H1 (cell line): Measurements from ENCODE around the gene ZC3HAV1. TPM values are rescaled to one million over a fixed set of nuclear protein-coding genes. Genes with fewer than 3 reads are reported as not detected.

Source experiments
- CTCF ChIA-PET: fragments of 300-600 bp; sonication (Branson Sonifier 250); formaldehyde crosslinking; loops from one replicate; lab custom pipeline; 2021; ENCODE audit not compliant: partially characterized antibody; lab: Charles Lee
- POLR2A ChIA-PET: fragments of 300-600 bp; sonication (Branson Sonifier 250); formaldehyde crosslinking; loops from one replicate; lab custom pipeline; 2021; ENCODE audit warnings: inconsistent platforms; ENCODE audit not compliant: partially characterized antibody; lab: Charles Lee
- DNase-seq, 2 experiments: peaks; one replicate each; pipeline versions ENCODE4 v3.0.0 to v3.0.0-alpha.2; 2010 to 2022; ENCODE audit warnings: low spot score in 2 of 2, low read depth in 1 of 2, mixed read lengths in 1 of 2
- FAIRE-seq: peaks from 2 replicates; lab custom pipeline; 2011; peaks lifted over from hg19 to GRCh38; lab: Jason Lieb, UNC
- H2AFZ ChIP-seq: 2 replicates; pipeline ENCODE4 v1.8.1; 2012; ENCODE audit warnings: low read length, inconsistent platforms
- H2AK5ac ChIP-seq: 2 replicates; pipeline ENCODE4 v1.6.1; 2013; ENCODE audit warnings: low read depth, low read length
- H2BK120ac ChIP-seq: replicated peaks from 2 replicates; pipeline ENCODE3; 2013; ENCODE audit warnings: low read depth, low read length, inconsistent platforms
- H2BK12ac ChIP-seq: 2 replicates; pipeline ENCODE4 v1.6.1; 2013; ENCODE audit warnings: low read depth, low read length
- H2BK15ac ChIP-seq: 2 replicates; pipeline ENCODE4 v1.6.1; 2013; ENCODE audit warnings: low read length
- H2BK20ac ChIP-seq: 2 replicates; pipeline ENCODE4 v1.6.1; 2013; ENCODE audit warnings: low read length
- H2BK5ac ChIP-seq: 2 replicates; pipeline ENCODE4 v1.6.1; 2013; ENCODE audit warnings: low read depth, low read length
- H3K14ac ChIP-seq: 2 replicates; pipeline ENCODE4 v1.6.1; 2013; ENCODE audit warnings: inconsistent platforms; ENCODE audit not compliant: insufficient read length
- H3K18ac ChIP-seq: 2 replicates; pipeline ENCODE4 v1.6.1; 2013; ENCODE audit warnings: low read length; ENCODE audit errors: extremely low read depth
- H3K23ac ChIP-seq: 2 replicates; pipeline ENCODE4 v1.6.1; 2013; ENCODE audit warnings: inconsistent platforms; ENCODE audit not compliant: insufficient read length
- H3K23me2 ChIP-seq: 2 replicates; pipeline ENCODE4 v1.6.1; 2013; ENCODE audit warnings: low read depth, low read length
- H3K27ac ChIP-seq: 2 replicates; pipeline ENCODE4 v1.6.1; 2011; ENCODE audit warnings: low read depth, low read length, inconsistent platforms
- H3K27me3 ChIP-seq, 4 experiments: replicated peaks in 1 of 4; 1 replicate in 1 of 4; 2 replicates in 3 of 4; pipeline versions ENCODE4 v1.6.1 to v1.8.1; 2011 to 2013; ENCODE audit warnings: low read length in 3 of 4, mild to moderate bottlenecking in 3 of 4, inconsistent platforms in 2 of 4, mixed read lengths in 2 of 4, moderate library complexity in 1 of 4; ENCODE audit not compliant: control insufficient read depth in 3 of 4, insufficient read depth in 3 of 4; ENCODE audit errors: extremely low read depth in 1 of 4
- H3K36me3 ChIP-seq, 4 experiments: 2 replicates each; pipeline versions ENCODE4 v1.6.1 to v1.8.1; 2011 to 2013; ENCODE audit warnings: mild to moderate bottlenecking in 4 of 4, low read length in 3 of 4, moderate library complexity in 2 of 4, control low read depth in 1 of 4, inconsistent platforms in 1 of 4; ENCODE audit not compliant: insufficient read depth in 4 of 4, control insufficient read depth in 2 of 4
- H3K4ac ChIP-seq: replicated peaks from 2 replicates; pipeline ENCODE3; 2013; ENCODE audit warnings: low read length, low read depth, mixed read lengths, inconsistent platforms; ENCODE audit not compliant: insufficient read length
- H3K4me1 ChIP-seq, 4 experiments: replicated peaks in 1 of 4; 1 replicate in 1 of 4; 2 replicates in 3 of 4; pipeline versions ENCODE4 v1.6.1 to v1.8.1; 2011 to 2013; ENCODE audit warnings: low read length in 3 of 4, inconsistent platforms in 2 of 4, mixed read lengths in 1 of 4; ENCODE audit not compliant: insufficient read depth in 4 of 4, control insufficient read depth in 3 of 4
- H3K4me2 ChIP-seq, 2 experiments: 2 replicates each; pipeline versions ENCODE4 v1.6.1 to v1.8.1; 2011 to 2013; ENCODE audit warnings: low read depth in 2 of 2, low read length in 2 of 2, control low read depth in 1 of 2, inconsistent platforms in 1 of 2, mild to moderate bottlenecking in 1 of 2; ENCODE audit not compliant: insufficient read depth in 1 of 2
- H3K4me3 ChIP-seq, 4 experiments: fragments of 200-600, 300-600 bp in 1 of 4; sonication (generic), shearing (Covaris generic), sonication (Bioruptor Twin) in 1 of 4; 2 replicates each; pipeline versions ENCODE4 v1.5.1 to v1.8.1; 2011 to 2016; ENCODE audit warnings: low read length in 4 of 4, low read depth in 3 of 4, control low read depth in 2 of 4, inconsistent platforms in 2 of 4, mild to moderate bottlenecking in 2 of 4, mixed read lengths in 1 of 4, moderate library complexity in 1 of 4; ENCODE audit not compliant: insufficient read depth in 2 of 4; ENCODE audit errors: extremely low read depth in 1 of 4
- H3K56ac ChIP-seq: replicated peaks from 2 replicates; pipeline ENCODE3; 2013; ENCODE audit warnings: low read depth, mild to moderate bottlenecking, mixed read lengths, low read length, inconsistent platforms; ENCODE audit not compliant: insufficient read length
- H3K79me1 ChIP-seq: 2 replicates; pipeline ENCODE4 v1.6.1; 2013; ENCODE audit warnings: low read depth, low read length, control low read depth
- H3K79me2 ChIP-seq, 2 experiments: 2 replicates each; pipeline versions ENCODE4 v1.6.1 to v1.8.1; 2012 to 2013; ENCODE audit warnings: low read length in 2 of 2, mild to moderate bottlenecking in 2 of 2, inconsistent platforms in 1 of 2; ENCODE audit not compliant: insufficient read depth in 2 of 2, control insufficient read depth in 1 of 2
- H3K9ac ChIP-seq, 4 experiments: replicated peaks in 1 of 4; 1 replicate in 1 of 4; 2 replicates in 3 of 4; pipeline versions ENCODE4 v1.6.1 to v1.8.1; 2011 to 2013; ENCODE audit warnings: low read depth in 3 of 4, low read length in 3 of 4, control low read depth in 2 of 4, mild to moderate bottlenecking in 2 of 4, moderate library complexity in 2 of 4, inconsistent platforms in 1 of 4; ENCODE audit errors: extremely low read depth in 1 of 4
- H3K9me3 ChIP-seq, 2 experiments: 2 replicates each; pipeline versions ENCODE4 v1.6.1 to v1.8.1; 2012 to 2013; ENCODE audit warnings: mild to moderate bottlenecking in 2 of 2, moderate library complexity in 2 of 2, control low read depth in 1 of 2, inconsistent platforms in 1 of 2, low read depth in 1 of 2, low read length in 1 of 2, mixed read lengths in 1 of 2; ENCODE audit not compliant: insufficient read depth in 2 of 2
- H4K20me1 ChIP-seq, 2 experiments: replicated peaks in 1 of 2; 2 replicates each; pipeline versions ENCODE3 to v1.8.1; 2011 to 2013; ENCODE audit warnings: inconsistent platforms in 2 of 2, low read length in 2 of 2, mild to moderate bottlenecking in 1 of 2; ENCODE audit not compliant: insufficient read depth in 2 of 2, control insufficient read depth in 1 of 2
- H4K5ac ChIP-seq: 2 replicates; pipeline ENCODE4 v1.6.1; 2013; ENCODE audit warnings: low read length, low read depth, mixed read lengths, inconsistent platforms; ENCODE audit not compliant: insufficient read length
- H4K8ac ChIP-seq: 2 replicates; pipeline ENCODE4 v1.8.0; 2013; ENCODE audit warnings: mild to moderate bottlenecking, moderate library complexity, low read length, inconsistent platforms; ENCODE audit not compliant: insufficient read depth; ENCODE audit errors: extremely low read depth
- H4K91ac ChIP-seq: replicated peaks from 2 replicates; pipeline ENCODE3; 2013; ENCODE audit warnings: low read length, mixed read lengths, inconsistent platforms; ENCODE audit not compliant: insufficient read length
- CTCF ChIP-seq, 3 experiments: IDR thresholded peaks; 1 replicate in 2 of 3; 2 replicates in 1 of 3; pipeline versions ENCODE4 v1.5.1 to v1.6.1; 2011; ENCODE audit warnings: low read length in 3 of 3, mild to moderate bottlenecking in 3 of 3, inconsistent platforms in 2 of 3, low read depth in 1 of 3, moderate library complexity in 1 of 3; ENCODE audit not compliant: insufficient read depth in 1 of 3; ENCODE audit errors: control extremely low read depth in 1 of 3
- GTF2F1 ChIP-seq: IDR thresholded peaks from 2 replicates; pipeline ENCODE4 v1.6.1; 2012; ENCODE audit warnings: low read depth, low read length, improper control_type of control experiment, borderline replicate concordance
- KDM1A ChIP-seq: fragments of 200-600, 300-600 bp; sonication (generic); IDR thresholded peaks from 2 replicates; pipeline ENCODE4 v1.7.1; 2016; ENCODE audit warnings: mild to moderate bottlenecking, low read length, borderline replicate concordance
- NRF1 ChIP-seq: IDR thresholded peaks from 2 replicates; pipeline ENCODE4 v1.6.1; 2011; ENCODE audit warnings: mild to moderate bottlenecking, low read depth, low read length, improper control_type of control experiment
- POLR2A ChIP-seq, 2 experiments: IDR thresholded peaks; 1 replicate in 1 of 2; 2 replicates in 1 of 2; pipeline ENCODE4 v1.6.1; 2011; ENCODE audit warnings: low read depth in 2 of 2, low read length in 2 of 2, mild to moderate bottlenecking in 2 of 2; ENCODE audit errors: control extremely low read depth in 1 of 2
- POLR2AphosphoS5 ChIP-seq: IDR thresholded peaks from 2 replicates; pipeline ENCODE4 v1.6.1; 2011; ENCODE audit warnings: low read depth, low read length
- POU5F1 ChIP-seq: IDR thresholded peaks from 2 replicates; pipeline ENCODE4 v1.6.1; 2011; ENCODE audit warnings: low read depth, mild to moderate bottlenecking, low read length, moderate library complexity
- RAD21 ChIP-seq, 2 experiments: IDR thresholded peaks in 1 of 2; conservative IDR thresholded peaks in 1 of 2; 2 replicates each; pipeline ENCODE4 v1.6.1; 2011; ENCODE audit warnings: low read depth in 2 of 2, low read length in 2 of 2, improper control_type of control experiment in 1 of 2, inconsistent platforms in 1 of 2, mild to moderate bottlenecking in 1 of 2, moderate library complexity in 1 of 2
- ZNF274 ChIP-seq: IDR thresholded peaks from 2 replicates; pipeline ENCODE4 v1.7.0; 2012; ENCODE audit warnings: low read length, borderline replicate concordance; ENCODE audit errors: extremely low read depth
- WGBS, 2 experiments: shearing (Covaris generic) in 1 of 2; methylation state at CpG; one replicate each; pipeline versions ENCODE4 v1.1.6 to v1.1.7; 2013 to 2015; ENCODE audit warnings: low lambda C conversion rate in 2 of 2, mixed read lengths in 2 of 2, inconsistent platforms in 1 of 2, low coverage in 1 of 2, missing lambda C conversion rate in 1 of 2; ENCODE audit not compliant: insufficient replicate concordance in 2 of 2, insufficient coverage in 1 of 2, insufficient read length in 1 of 2; ENCODE audit errors: extremely low coverage in 1 of 2, missing lambda C conversion rate in 1 of 2; 5-methylcytosine and 5-hydroxymethylcytosine counted together
- polyA plus RNA-seq, 7 experiments: library from polyadenylated mRNA; depleted of rRNA in 3 of 7; stranded (reverse) in 5 of 7; unstranded in 2 of 7; fragments of >200 nt in 5 of 7; fragments of 200-250 nt in 2 of 7; gene quantifications; 1 replicate in 5 of 7; 2 replicates in 1 of 7; 4 replicates in 1 of 7; pipeline versions ENCODE4 v1.2.1 to v1.2.3, GENCODE V29; 2011 to 2013; ENCODE audit warnings: missing spikeins in 2 of 7, mixed read lengths in 2 of 7
- total RNA-seq: library from RNA; stranded (reverse); fragmentation: NEBNext Ultra II Directional; extraction: Animal tissue kit (Norgen Biotek cat#: 25700); gene quantifications from 2 replicates; pipeline ENCODE4 v1.2.1, GENCODE V29; 2021

ZC3HAV1 gene
- total and polyA plus RNA-seq, 2 of the 8 experiments (the other 6 are each of a cell fraction or from before 2014, with no cell fraction given) = 22.5 to 43.4 TPM

- Histone ChIP-seq H3K4ac (no peak overlapping the region), H3K27me3 (no peaks in the 10 kb centered on the region), H3K23me2 (no peaks in the 10 kb centered on the region), H3K9ac (no peak overlapping the region), H3K4me3 (no peak overlapping the region), H2BK12ac (no peak overlapping the region), H2AK5ac (no peak overlapping the region), H4K8ac (no peak overlapping the region), H2BK5ac (no peak overlapping the region), H4K91ac (no peak overlapping the region), H3K18ac (no peak overlapping the region), H4K5ac (no peak overlapping the region), H3K56ac (no peak overlapping the region), H3K79me2 (no peaks in the 10 kb centered on the region), H3K9me3 (no peaks in the 10 kb centered on the region), H2BK15ac (no peak overlapping the region), H2BK20ac (no peak overlapping the region), H2BK120ac (no peak overlapping the region), H3K14ac (no peak overlapping the region), H4K20me1 (no peaks in the 10 kb centered on the region), H3K36me3 (peaks cover 0 to 10% (median 3%) of the 10 kb centered on the region in 4 experiments; a peak in 3 of 8 replicates), H3K23ac (no peak overlapping the region), H2AFZ (no peak overlapping the region), H3K4me1 (no peaks in the 10 kb centered on the region; a peak in 1 of 7 replicates), H3K79me1 (no peaks in the 10 kb centered on the region), H3K27ac (no peak overlapping the region), H3K4me2 (no peak overlapping the region)
- POLR2A ChIA-PET = interaction anchor here (0.6 to 1.7 kb wide), 2 partner anchors 12 to 270 kb away, joined by 3 to 4 read pairs; no protein-coding TSS in a partner anchor
- TF ChIP-seq POLR2AphosphoS5 = no peak
- no peak for TF ChIP-seq ZNF274
- no peak for TF ChIP-seq KDM1A
- TF ChIP-seq POLR2A (IDR thresholded peaks at IDR 0.05; ENCODE audit: control extremely low read depth in 1 of 2, low read depth in 2 of 2, low read length in 2 of 2) = no peak
- no peak for TF ChIP-seq POU5F1
- TF ChIP-seq CTCF (IDR thresholded peaks at IDR 0.05; ENCODE audit: control extremely low read depth in 1 of 3, insufficient read depth in 1 of 3, low read depth in 1 of 3, low read length in 3 of 3) = no peak
- no peak for TF ChIP-seq RAD21 (IDR thresholded peaks at IDR 0.05 in 1 of 2, conservative IDR thresholded peaks at IDR 0.05 in 1 of 2; ENCODE audit: low read depth in 2 of 2, low read length in 2 of 2)
- TF ChIP-seq NRF1 = no peak
- TF ChIP-seq GTF2F1 = no peak
- DNase-seq (no peak), FAIRE-seq (no peak)
- CTCF ChIA-PET = interaction anchor here (0.8 to 2.0 kb wide), 2 partner anchors 9 to 26 kb away, joined by 3 to 4 read pairs; no protein-coding TSS in a partner anchor
- 91% methylated on average over 14 of the region's 14 CpGs; no CpG with 5 or more reads in 1 of the 2 experiments for WGBS, 2 experiments
These were observed 65.4 kb downstream of the ZC3HAV1 start for GRCh38 chr7:139043823-139044812.
